Retinal pigment epithelial cell (primary cell): ENCODE data around the gene AGAP1.

Experiments used
- DNase-seq: peaks from one replicate; pipeline ENCODE4 v3.0.0-alpha.2; 2010; ENCODE audit warnings: low read depth
- H3K4me3 ChIP-seq: 2 replicates; pipeline ENCODE4 v1.5.1; 2011; ENCODE audit warnings: mild to moderate bottlenecking, low read length, control low read depth, moderate library complexity
- TF ChIP-seq, protein P1 (sequence below): conservative IDR thresholded peaks from 2 replicates; pipeline ENCODE4 v1.5.1; 2011; ENCODE audit warnings: low read depth, low read length, control low read depth, inconsistent platforms

The AGAP1 gene

DNA sequence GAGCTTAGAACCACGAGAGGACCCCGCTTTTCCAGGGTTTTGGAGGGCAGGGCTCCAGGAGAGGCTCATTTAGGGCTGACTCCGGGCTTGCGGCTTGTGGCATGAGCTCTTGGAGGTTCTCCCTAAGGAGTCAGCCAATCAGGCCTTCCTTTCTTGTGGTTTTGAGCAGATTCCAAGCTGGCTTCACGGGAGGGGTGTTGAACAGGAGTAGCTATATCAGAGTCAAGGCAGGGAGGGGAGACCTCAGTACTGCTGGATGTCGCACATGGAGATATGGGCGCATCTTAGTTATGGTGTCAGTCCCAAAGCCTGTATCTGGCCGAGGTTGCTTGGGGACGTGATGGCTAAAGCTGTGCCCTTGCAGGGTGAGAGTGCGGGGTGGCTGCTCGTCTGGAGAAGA is 98.6 kb downstream of the AGAP1 start:
- DNase-seq, result no peak
- no peak overlapping the region for H3K4me3 ChIP-seq
- TF ChIP-seq, protein P1, sequence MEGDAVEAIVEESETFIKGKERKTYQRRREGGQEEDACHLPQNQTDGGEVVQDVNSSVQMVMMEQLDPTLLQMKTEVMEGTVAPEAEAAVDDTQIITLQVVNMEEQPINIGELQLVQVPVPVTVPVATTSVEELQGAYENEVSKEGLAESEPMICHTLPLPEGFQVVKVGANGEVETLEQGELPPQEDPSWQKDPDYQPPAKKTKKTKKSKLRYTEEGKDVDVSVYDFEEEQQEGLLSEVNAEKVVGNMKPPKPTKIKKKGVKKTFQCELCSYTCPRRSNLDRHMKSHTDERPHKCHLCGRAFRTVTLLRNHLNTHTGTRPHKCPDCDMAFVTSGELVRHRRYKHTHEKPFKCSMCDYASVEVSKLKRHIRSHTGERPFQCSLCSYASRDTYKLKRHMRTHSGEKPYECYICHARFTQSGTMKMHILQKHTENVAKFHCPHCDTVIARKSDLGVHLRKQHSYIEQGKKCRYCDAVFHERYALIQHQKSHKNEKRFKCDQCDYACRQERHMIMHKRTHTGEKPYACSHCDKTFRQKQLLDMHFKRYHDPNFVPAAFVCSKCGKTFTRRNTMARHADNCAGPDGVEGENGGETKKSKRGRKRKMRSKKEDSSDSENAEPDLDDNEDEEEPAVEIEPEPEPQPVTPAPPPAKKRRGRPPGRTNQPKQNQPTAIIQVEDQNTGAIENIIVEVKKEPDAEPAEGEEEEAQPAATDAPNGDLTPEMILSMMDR, result no peak

DNA sequence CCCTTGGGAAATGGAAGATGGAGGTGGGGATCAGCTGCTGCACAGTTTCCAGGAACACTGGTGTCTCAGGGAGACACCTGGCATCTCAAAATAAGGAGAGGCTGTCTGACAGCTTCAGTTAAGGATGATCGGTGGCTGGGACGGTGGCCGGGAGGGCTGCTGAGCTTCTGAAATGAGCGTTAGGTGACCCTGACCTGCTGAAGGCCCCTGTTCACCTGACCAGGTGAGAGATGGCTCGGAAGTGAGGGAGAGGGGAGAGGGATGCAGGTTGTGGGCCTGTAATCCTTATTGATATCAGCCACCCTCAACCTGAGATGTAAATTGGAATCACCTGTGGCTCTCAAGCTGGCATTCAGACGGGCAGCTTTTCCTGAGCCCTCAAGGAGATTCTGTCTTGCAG is 99.0 kb downstream of the AGAP1 start:
- H3K4me3 ChIP-seq, result no peak overlapping the region
- no peak for DNase-seq
- TF ChIP-seq, protein P1, result no peak

DNA sequence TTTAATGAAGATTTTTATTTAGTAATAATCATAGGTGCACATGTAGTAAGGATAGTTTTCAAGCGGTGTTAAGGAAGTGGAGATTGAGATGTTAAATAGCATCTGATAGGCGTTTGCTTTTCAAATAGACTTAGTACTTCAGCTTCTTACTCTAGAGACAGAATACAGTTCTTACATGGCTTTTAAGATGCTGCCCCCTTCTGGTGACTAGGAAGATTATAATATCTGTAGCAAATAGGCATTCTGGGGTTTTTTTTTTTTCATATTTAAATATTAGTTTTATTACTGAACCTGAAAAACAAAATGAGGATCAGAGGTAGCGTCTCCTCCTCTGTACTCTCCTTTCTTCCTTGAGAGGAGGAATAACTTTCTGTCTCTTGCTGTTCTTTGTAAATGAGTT is 100.2 kb downstream of the AGAP1 start:
- no peak overlapping the region for H3K4me3 ChIP-seq
- DNase-seq, result peak; percentile 65
- TF ChIP-seq, protein P1, result peak; percentile 60

DNA sequence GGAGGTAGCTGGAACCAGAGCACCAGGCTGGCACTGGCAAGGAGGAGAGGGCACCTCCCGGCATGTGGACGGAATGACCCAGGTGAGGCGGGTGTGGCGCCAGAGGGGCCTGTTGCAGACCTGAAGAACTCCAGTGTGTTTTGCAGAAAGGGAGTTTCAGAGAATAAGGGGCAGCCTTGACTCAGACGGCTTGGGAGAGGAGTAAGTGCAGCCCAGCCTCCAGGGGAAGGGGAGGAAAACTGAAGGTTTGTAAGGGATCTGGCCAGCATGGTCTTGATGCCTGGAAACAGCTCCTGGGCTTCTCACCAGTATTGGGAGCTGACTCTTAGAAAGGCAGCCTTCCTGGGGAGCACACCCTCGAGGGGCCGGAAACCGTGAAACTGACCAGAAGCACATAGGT is 101.1 kb downstream of the AGAP1 start:
- no peak overlapping the region for H3K4me3 ChIP-seq
- no peak for DNase-seq
- TF ChIP-seq, protein P1, result no peak

DNA sequence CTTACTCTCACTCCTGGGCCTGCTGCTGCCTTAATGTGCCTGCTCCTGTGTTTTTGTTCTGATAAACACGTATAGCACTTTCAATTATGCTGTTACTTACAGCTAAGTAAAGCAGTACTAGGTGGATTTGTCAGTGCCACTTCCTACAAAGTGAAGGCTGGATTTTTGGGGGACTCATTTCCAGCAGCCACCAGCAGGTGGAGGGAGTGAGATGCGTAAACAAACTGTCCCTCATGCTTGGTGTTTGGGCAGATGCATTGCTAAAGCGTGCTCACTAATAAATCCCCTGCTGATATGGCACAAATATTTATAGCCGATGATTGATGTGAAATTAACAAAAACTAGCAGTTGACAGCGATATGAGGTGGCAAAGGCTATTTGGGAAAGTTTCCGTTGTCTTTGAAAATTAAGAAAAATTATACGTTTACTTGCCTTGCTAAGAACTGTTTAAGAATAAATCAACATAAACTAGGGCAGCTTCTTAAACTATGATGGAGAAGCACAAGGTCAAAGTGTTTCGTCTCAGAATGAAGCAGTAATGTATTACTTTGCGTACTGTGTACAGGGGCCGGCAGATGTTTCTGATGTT is 101.7 kb downstream of the AGAP1 start:
- TF ChIP-seq, protein P1, result peak; percentile 93
- no peak overlapping the region for H3K4me3 ChIP-seq
- no peak for DNase-seq

DNA sequence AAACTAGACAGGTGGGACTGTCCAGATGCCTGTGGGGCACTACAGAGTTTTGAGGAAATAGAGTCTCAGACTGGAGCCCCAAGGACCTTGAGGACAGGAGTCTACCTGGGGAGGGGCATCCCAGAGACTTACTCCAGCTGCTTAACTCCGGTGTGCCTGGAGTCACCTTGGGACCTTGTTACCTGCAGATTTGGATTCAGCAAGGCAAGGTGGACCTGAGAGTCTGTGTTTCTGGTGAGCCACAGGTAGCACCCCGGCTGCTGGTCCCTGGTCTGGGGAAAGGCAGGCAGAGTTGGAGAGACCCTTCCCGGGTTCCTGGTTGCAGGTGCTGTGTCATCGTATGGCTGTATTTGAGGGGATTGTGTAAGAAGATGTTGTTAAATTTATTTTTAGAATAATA is 102.4 kb downstream of the AGAP1 start:
- H3K4me3 ChIP-seq, result no peak overlapping the region
- TF ChIP-seq, protein P1, result no peak
- no peak for DNase-seq

DNA sequence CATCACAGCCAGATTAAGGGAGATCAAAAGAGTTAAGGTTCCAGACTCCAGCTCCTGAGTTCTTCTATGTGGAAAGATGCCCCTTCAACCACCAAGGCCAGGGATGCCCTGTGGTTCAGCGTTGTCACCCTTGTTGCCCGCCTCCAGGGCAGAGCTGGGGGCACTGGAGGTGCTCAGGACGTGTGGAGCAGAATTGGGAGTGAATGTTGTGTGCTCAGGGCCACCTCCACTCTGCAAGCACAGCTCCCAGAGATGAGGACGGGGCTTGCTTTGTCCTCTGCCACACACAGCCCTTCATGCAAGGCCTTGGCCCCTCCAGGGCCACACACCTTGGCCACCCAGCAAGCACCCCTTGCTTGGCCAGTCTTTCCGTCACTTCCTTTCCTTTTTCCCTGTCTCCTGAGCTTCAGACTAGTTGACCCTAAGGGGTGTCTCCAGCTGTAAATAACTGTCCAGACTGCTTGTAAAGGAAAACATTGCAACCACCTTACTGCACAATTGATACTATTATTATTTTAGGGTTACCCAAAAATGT is 103.3 kb downstream of the AGAP1 start:
- H3K4me3 ChIP-seq, result no peak overlapping the region
- TF ChIP-seq, protein P1, result no peak
- DNase-seq, result no peak
